Muscle of arm (tissue), 12 donors: ENCODE measurements around the gene EIF2B2. TPM values are rescaled to one million over a fixed set of nuclear protein-coding genes. Genes with fewer than 3 reads are reported as not detected.

Source experiments
- DNase-seq: peaks from one replicate; pipeline ENCODE4 v3.0.0-alpha.2; 2013
- polyA plus RNA-seq, 12 donors: library from polyadenylated mRNA; unstranded; fragments of 120-200 nt; gene quantifications; one replicate each; pipeline ENCODE4 v1.2.1, GENCODE V29; 2013; ENCODE audit not compliant: insufficient read length in 12 of 12

EIF2B2 gene
- polyA plus RNA-seq, 12 donors = 28.0 to 61.0 (median 50.2) TPM; not detected in 1

GRCh38 chr14:75032939-75033338 lies 30.2 kb downstream of the EIF2B2 start:
- no peak for DNase-seq

DNA sequence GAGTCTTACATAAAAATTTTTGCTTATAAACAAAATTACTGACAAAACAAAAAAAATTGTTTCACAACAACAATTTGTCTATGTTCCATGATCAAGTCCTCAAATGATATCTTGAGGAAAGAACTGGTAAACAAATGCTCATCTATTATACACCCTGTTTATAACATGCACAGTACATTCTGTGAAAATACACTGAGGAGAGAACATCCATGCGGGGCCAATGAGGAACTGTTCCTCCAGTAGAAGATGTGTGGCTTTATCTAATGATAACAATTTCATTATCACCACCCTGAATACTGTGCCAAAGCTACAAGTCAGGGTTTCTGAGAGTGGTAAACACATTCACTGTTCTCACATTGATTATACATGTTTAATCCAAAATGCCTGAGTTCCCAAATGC lies 37.8 kb downstream of the EIF2B2 start:
- DNase-seq = no peak

DNA sequence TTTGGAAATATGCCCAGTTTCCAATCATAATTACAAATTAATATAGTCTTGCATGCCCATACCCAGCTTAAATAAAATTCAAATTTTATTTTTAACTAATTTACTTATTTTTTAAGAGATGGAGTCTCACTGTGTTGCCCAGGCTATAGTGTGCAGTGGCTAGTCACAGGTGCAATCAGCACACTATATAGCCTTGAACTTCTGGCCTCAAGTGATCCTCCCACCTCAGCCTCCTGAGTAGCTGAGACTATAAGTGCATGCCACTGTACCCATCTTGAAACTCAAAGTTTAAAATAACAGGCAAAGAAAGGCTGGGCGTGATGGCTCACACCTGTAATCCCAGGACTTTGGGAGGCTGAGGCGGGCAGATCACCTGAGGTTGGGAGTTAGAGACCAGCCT lies 38.2 kb downstream of the EIF2B2 start:
- no peak for DNase-seq

GRCh38 chr14:75041613-75042012 lies 38.9 kb downstream of the EIF2B2 start:
- no peak for DNase-seq

DNA sequence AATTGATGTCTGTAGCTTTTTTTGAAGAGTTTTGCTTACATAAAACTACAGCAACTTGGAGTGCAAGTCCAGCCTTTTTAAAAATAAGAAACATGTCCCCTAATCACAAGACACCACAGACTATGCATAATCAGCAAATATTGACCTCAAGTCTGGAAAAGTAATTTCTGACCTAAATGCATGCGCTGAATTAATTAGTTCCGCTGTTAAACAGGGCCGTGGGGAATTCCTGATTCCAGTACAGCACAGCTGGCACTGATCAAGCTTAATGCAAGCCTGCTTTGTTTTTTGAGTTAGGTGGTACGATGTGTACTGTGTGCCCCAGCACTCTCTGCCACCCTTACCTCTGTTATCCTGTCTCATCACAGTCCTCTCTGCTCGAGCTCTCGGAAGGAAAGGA lies 39.3 kb downstream of the EIF2B2 start:
- DNase-seq = no peak

GRCh38 chr14:75044322-75044721 lies 41.6 kb downstream of the EIF2B2 start:
- no peak for DNase-seq

DNA sequence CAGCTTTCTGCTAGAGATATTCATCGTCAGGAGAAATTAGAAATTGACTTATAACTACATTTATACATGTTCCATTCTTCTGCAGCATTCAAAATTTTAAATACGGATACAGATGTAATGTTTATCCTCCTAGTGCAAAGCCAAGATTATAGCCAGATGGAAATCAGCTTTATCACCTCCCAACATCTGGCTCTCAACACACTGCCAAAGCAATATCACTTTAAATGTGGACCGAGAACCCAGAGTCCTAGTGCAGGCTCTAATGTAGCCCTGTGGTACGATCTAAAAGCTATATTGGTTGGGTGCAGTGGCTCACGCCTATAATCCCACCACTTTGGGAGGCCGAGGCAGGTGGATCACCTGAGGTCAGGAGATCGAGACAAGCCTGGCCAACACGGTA lies 42.0 kb downstream of the EIF2B2 start:
- DNase-seq = peak; percentile 49

DNA sequence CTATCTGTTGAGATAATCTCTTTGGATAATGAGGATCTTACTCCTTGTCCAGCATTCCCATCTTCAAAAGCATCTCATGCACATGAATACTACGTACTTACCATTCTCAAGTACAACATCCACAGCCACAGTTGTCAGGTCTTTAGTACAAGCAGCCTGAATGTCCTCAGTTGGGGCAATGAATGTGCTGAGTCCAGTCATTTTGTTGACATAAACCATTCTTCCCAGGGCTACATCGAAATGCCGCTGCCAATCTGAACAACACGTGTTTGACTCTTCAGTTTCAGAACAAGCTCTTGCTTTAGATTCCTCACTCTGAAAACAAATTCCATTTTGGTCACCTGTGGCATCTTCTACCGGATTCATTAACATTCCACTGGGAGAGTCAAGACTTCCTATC lies 43.6 kb downstream of the EIF2B2 start:
- DNase-seq = no peak

DNA sequence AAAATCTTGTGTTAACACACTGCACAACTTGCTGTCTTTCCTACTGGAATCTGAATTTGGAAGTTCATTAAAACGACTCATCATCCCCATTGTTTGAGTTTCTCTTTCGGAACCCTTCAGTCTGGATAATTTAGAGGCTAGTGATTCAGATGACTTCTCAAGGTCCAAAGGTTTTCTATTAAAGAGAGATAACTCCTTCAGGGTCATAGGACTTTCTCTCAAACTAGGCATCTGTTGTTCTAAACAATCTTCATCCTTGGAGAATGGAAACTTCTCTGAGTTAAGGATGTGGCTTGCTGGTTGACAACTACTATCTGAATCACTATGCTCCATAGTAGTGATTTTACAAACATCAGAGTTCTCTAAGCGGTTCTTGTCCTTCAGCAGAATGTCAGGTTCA lies 44.2 kb downstream of the EIF2B2 start:
- no peak for DNase-seq

DNA sequence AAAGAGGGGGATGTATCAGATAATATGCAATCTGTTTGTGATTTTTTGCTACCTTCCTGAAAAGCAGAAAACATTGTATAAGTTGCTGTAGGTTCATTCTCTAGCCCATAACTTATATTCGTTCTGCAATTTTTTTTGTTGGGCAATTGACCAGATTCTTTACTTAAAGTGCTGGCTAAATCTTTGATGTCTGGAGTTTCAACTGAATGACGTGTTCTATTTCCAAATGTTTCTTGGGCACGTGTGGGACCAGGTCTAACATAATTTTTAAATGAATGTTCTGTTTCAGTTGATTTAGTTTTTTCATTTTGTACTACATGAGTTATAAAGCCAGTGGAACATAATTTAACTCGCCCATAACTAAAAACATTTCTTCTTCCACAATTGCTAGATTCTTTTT lies 44.8 kb downstream of the EIF2B2 start:
- DNase-seq = no peak

DNA sequence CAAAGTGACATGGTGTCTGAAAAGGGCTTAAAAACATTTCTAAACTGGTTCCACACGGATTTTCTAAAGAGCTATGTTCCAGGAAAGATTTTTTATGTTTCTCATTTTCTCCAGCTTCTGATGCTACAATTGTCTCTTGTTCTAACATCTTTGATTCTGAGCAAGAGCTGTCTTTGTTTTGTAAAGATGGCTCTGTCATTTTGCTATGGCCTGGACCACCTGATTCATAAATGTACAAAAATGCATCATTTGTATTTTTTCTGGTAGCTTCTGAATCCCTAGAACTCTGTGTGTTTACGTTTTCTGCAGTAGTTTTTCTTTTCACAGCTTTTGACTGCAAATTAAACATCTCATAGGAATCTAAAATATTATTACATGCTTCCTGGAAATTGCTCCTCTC lies 45.4 kb downstream of the EIF2B2 start:
- DNase-seq = no peak

- no peak for DNase-seq
These were observed 46.4 kb downstream of the EIF2B2 start for GRCh38 chr14:75049136-75049535.

GRCh38 chr14:75049731-75050201 lies 47.0 kb downstream of the EIF2B2 start:
- no peak for DNase-seq

- DNase-seq = peak; percentile 90
These were observed 48.3 kb downstream of the EIF2B2 start, which contains the start of gene MLH3 for GRCh38 chr14:75050852-75051555. Gene MLH3 (minus strand): TSS chr14:75051467. CDS start chr14:75049655, 1,812 bp downstream.

- DNase-seq = no peak
These were observed 48.8 kb downstream of the EIF2B2 start for GRCh38 chr14:75051556-75051899.

- DNase-seq = no peak
These were observed 50.9 kb downstream of the EIF2B2 start for GRCh38 chr14:75053396-75054291.

DNA sequence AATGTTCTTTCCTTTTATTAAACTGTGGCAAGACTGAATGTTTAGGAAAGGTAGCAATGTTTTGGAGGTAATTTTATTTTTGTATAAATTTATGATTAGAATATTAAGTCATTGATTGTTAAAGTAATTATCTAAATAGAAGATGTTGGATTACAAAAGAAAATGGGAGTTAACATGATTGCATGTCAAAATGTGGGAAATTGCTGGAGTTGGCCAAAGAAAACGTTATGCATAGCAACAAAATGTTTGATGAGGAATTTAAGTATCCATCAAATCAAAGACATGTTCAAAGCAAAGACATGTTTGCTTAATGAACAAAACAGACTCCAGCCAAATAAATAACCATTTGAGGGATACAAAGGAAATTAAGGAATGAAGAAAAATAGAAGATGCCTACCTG lies 51.7 kb downstream of the EIF2B2 start:
- DNase-seq = no peak

DNA sequence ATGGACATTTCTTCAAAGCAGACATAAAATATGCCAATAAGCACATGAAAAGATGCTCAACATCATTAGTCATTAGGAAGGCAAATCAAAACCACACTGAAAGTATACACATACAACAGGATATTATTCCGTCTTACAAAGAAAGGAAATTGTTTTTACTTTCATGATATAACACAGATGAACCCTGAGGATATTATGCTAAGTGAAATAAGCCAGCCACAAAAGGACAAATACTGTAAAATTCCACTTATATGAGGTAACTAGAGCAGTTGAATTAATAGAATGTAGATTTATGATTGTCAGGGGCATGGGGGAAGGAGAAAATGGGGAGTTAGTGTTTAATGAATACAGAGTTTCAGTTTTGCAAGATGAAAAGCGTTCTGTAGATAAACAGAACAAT lies 56.9 kb downstream of the EIF2B2 start:
- DNase-seq = no peak

DNA sequence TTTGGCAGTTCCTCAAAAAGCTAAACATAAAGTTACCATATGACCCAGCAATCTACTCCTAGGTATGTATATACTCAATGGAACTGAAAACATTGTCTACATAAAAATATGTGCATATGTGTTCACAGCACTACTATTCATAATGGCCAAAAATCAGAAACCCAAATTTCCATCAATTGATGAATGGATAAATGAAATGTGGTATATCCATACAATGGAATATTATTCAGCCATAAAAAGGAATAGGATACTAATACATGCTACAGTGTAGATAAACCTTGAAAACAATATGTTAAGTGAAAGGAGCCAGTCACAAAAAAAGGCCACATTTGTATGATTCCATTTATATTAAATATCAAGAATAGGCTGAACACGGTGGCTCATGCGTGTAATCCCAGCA lies 57.7 kb downstream of the EIF2B2 start:
- no peak for DNase-seq
